Adrenal gland (tissue), 12 donors: ENCODE data around the gene BACE2. TPM values are rescaled to one million over a fixed set of nuclear protein-coding genes. Genes with fewer than 3 reads are reported as not detected.
A peak's percentile ranks its signal among the peaks of the same experiment; 100 is the strongest.
"Not testable (repeated sequence)": the region's sequence is repeated elsewhere in the genome, so short reads cannot be mapped to it uniquely, and the experiment has no call there.

Experiments used
- DNase-seq, 7 donors: peaks; one replicate each; pipeline ENCODE4 v3.0.0-alpha.2; 2019 to 2020
- H3K27ac ChIP-seq, 5 donors: fragments of 200-600 bp; sonication (generic) in 4 of 5; 1 replicate in 3 of 5; 2 replicates in 2 of 5; pipeline versions ENCODE4 v1.5.1 to v1.8.0; 2016 to 2020; ENCODE audit warnings: mild to moderate bottlenecking in 1 of 5
- H3K27me3 ChIP-seq: fragments of 200-600 bp; 2 replicates; pipeline ENCODE4 v1.8.0; 2021
- H3K36me3 ChIP-seq, 2 donors: fragments of 200-600 bp; replicated peaks in 1 of 2; 1 replicate in 1 of 2; 2 replicates in 1 of 2; pipeline versions ENCODE4 v1.5.1 to v1.8.0; 2018 to 2022
- H3K4me1 ChIP-seq, 2 donors: fragments of 200-600 bp; replicated peaks in 1 of 2; 1 replicate in 1 of 2; 2 replicates in 1 of 2; pipeline versions ENCODE4 v1.5.1 to v1.8.0; 2018 to 2021
- H3K4me3 ChIP-seq, 4 donors: fragments of 200-600 bp; sonication (generic) in 3 of 4; one replicate each; pipeline ENCODE4 v1.5.1; 2016 to 2018
- H3K9me3 ChIP-seq, 3 donors: fragments of 200-600 bp; sonication (generic) in 1 of 3; replicated peaks in 1 of 3; 1 replicate in 2 of 3; 2 replicates in 1 of 3; pipeline versions ENCODE4 v1.5.1 to v1.8.0; 2016 to 2021
- CTCF ChIP-seq, 6 experiments: fragments of 450-650 bp in 4 of 6; fragments of 200-600 bp in 2 of 6; sonication (generic) in 1 of 6; IDR thresholded peaks; 1 replicate in 5 of 6; 2 replicates in 1 of 6; pipeline versions ENCODE4 v1.5.1 to v1.8.0; 2016 to 2021; ENCODE audit warnings: antibody characterized with exemption in 6 of 6, mild to moderate bottlenecking in 2 of 6, moderate library complexity in 1 of 6
- POLR2A ChIP-seq, 2 donors: fragments of 450-650 bp; IDR thresholded peaks; one replicate each; pipeline ENCODE4 v1.6.1; 2017; ENCODE audit warnings: antibody characterized with exemption in 2 of 2, mild to moderate bottlenecking in 2 of 2, moderate library complexity in 1 of 2
- WGBS, 4 donors: extraction: QIAGEN DNeasy Blood & Tissue Kit in 2 of 4; methylation state at CpG; one replicate each; pipeline versions ENCODE4 v1.1.5 to v1.1.7; 2013 to 2017; 5-methylcytosine and 5-hydroxymethylcytosine counted together
- intact Hi-C, 2 donors: fragments of 100-400 bp; cut with DNase I; formaldehyde crosslinking; loops; one replicate each; pipeline versions ENCODE4 v1.14.1 to v1.15.0; 2022 to 2023
- polyA plus RNA-seq, 3 donors: library from polyadenylated mRNA; stranded (reverse); fragments of 200-250 nt in 2 of 3; fragments of 350-450 nt in 1 of 3; fragmentation: Illumina TruSeq in 1 of 3; extraction: RNeasy Lipid Tissue Mini Kit (QIAGEN cat#74804) in 1 of 3; gene quantifications; one replicate each; pipeline ENCODE4 v1.2.3, GENCODE V29; 2013 to 2014
- total RNA-seq, 9 donors: library from RNA; depleted of rRNA in 4 of 9; stranded (reverse); fragments of >200 nt in 4 of 9; fragments of 120-200 nt in 1 of 9; fragmentation: NEBNext Ultra II Directional in 1 of 9; extraction: Animal tissue kit (Norgen Biotek cat#: 25700) in 1 of 9; gene quantifications; one replicate each; pipeline versions ENCODE4 v1.1.0 to v1.2.4, GENCODE V29; 2013 to 2023
- donor health status: healthy with polysubstance abuse.
- donor health status: Bipolar disorder and iron deficiency.
- donor health status: DM: yes; HTN: yes; CAD: no.
- donor health status: DM: no; HTN: no; CAD: no.
- donor health status: DM: no; HTN: no; CAD: no.
- donor health status: DM: yes; HTN: yes; CAD: no.

The BACE2 gene
- total and polyA plus RNA-seq, 12 donors: 3.9 to 24.4 (median 13.8) TPM

DNA sequence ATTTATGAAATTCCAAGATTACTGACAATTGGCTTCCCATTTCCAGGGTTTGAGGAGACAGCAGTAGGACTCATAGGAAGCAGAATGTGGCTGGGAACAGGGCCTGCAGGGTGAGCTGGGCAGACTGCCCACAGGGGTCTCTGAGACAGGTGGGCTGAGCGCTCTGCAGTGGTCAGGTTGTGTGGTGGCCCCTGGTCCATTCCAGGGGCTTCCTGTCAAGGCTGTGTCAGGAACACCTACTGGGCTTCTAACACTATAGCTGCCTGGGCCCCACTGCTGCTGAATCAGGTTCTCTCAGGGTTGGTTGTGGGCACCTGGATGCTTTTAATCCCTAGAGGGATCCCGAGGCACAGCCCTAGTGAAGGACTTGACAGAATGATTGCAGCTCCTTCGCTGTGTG is 72.1 kb downstream of the BACE2 start:
- Histone ChIP-seq H3K36me3 (no peaks in the 10 kb centered on the region), H3K9me3 (no peaks in the 10 kb centered on the region), H3K27ac (no peak overlapping the region), H3K4me3 (no peak overlapping the region), H3K4me1 (no peaks in the 10 kb centered on the region), H3K27me3 (no peaks in the 10 kb centered on the region)
- peak in 1 of 7 donors; percentile 33 for DNase-seq
- intact Hi-C loops: no loop called here
- no peak for TF ChIP-seq CTCF (IDR thresholded peaks at IDR 0.05)
- TF ChIP-seq POLR2A (IDR thresholded peaks at IDR 0.05): no peak
- 86 to 100% (median 96%) methylated on average over 3 of the region's 3 CpGs for WGBS, 4 donors

DNA sequence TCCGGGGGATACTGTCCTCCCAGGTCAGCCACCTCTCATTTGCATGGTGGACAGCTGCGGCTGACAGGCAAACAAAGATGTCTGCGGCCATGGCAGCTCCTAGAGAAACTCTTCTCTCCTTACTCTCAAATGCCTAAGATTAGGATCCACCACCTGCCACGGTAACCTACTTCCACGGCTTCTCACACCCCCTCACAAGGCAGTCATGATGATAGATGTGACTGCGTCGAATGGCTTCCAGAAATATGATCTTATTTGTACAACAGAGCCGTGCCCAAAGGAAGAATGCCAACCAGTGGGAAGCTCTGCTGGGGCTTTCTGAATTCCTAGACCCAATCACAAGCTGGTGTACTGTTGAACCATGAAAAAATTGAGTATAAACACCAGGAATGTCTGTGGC is 73.4 kb downstream of the BACE2 start:
- intact Hi-C loops: no loop called here
- peak in 1 of 7 donors; percentile 23 for DNase-seq
- no peaks in the 10 kb centered on the region for H3K9me3 ChIP-seq
- H3K4me1 ChIP-seq: no peaks in the 10 kb centered on the region
- whole genome bisulfite sequencing, 4 donors: 83 to 93% (median 88%) methylated on average over 8 of the region's 8 CpGs
- H3K4me3 ChIP-seq: no peak overlapping the region
- no peak overlapping the region for H3K27ac ChIP-seq
- H3K36me3 ChIP-seq: no peaks in the 10 kb centered on the region
- no peak for TF ChIP-seq POLR2A (IDR thresholded peaks at IDR 0.05)
- TF ChIP-seq CTCF (IDR thresholded peaks at IDR 0.05): no peak
- no peaks in the 10 kb centered on the region for H3K27me3 ChIP-seq

DNA sequence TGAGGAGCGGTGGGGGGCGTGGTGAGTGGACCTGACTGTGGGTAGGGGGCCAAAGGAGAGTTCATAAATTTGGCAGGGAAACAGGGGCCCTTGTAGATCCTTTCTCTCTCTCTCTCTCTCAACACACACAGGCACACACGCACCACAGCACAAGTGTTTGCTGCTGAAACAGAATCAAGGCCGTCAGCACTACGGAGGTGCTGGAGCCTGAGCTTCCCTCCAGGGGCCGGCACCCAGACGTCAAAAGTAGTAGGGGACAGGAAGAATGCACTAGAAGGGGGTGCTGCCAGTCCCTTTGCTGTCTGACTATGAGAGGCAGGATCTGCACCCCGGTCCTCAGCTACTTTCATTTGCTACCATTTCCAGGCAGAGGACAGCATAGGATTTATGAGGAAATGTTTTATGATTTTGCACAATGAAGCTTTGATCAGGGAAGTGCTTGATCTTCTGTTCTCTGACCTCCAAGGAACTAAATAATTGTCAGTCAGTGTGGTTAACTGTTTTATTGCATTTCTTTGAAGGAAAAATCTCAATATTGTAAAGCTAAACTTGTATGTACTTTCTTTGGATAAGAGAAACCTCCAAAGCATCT is 74.4 kb downstream of the BACE2 start:
- intact Hi-C loops: no loop called here
- no peaks in the 10 kb centered on the region for H3K4me1 ChIP-seq

GRCh38 chr21:41243107-41243506 is 75.1 kb downstream of the BACE2 start:
- no peak for TF ChIP-seq CTCF (IDR thresholded peaks at IDR 0.05)
- no peak for TF ChIP-seq POLR2A (IDR thresholded peaks at IDR 0.05)
- no peaks in the 10 kb centered on the region for H3K4me1 ChIP-seq
- intact Hi-C loops: no loop called here
- H3K27ac ChIP-seq: no peak overlapping the region
- DNase-seq: no peak
- H3K27me3 ChIP-seq: no peaks in the 10 kb centered on the region
- H3K9me3 ChIP-seq: no peaks in the 10 kb centered on the region
- no peaks in the 10 kb centered on the region for H3K36me3 ChIP-seq
- 93 to 97% (median 95%) methylated on average over 7 of the region's 7 CpGs for WGBS, 4 donors
- H3K4me3 ChIP-seq: no peak overlapping the region

More for the DNA sequence above, 74.4 kb downstream of the BACE2 start:
- no peaks in the 10 kb centered on the region for H3K36me3 ChIP-seq
- H3K9me3 ChIP-seq: no peaks in the 10 kb centered on the region
- H3K27me3 ChIP-seq: no peaks in the 10 kb centered on the region
- no peak overlapping the region for H3K27ac ChIP-seq
- H3K4me3 ChIP-seq: no peak overlapping the region
- WGBS, 4 donors: 55 to 90% (median 78%) methylated on average over 5 to 8 of the region's 8 CpGs
- DNase-seq: peak in 1 of 7 donors; percentile 4
- TF ChIP-seq CTCF (IDR thresholded peaks at IDR 0.05) (no peak), POLR2A (IDR thresholded peaks at IDR 0.05) (no peak)

GRCh38 chr21:41244266-41244880 is 76.4 kb downstream of the BACE2 start:
- H3K27me3 ChIP-seq, H3K27ac ChIP-seq, intact Hi-C loops, H3K4me1 ChIP-seq, H3K4me3 ChIP-seq, H3K9me3 ChIP-seq, H3K36me3 ChIP-seq: not testable (repeated sequence)
- peak in 1 of 7 donors; percentile 14 for DNase-seq
- WGBS, 4 donors: 86 to 89% (median 87%) methylated on average over 8 of the region's 8 CpGs
